ENCODE measurements around the gene PIP5K1B.

- TF ChIP-seq CTCF (conservative IDR thresholded peaks at IDR 0.05; ENCODE audit: low read length) = no peak
- no peak for TF ChIP-seq EZH2phosphoT487 (IDR thresholded peaks at IDR 0.05; ENCODE audit: borderline replicate concordance, low read depth, low read length)
Observed at GRCh38 chr9:68741234-68741633, 36.2 kb downstream of the PIP5K1B start.

All from OCI-LY7 (cell line).